ENCODE data around the gene PTPRA. TPM values are rescaled to one million over a fixed set of nuclear protein-coding genes. Genes with fewer than 3 reads are reported as not detected.

The PTPRA gene
- total RNA-seq, 4 donors from 2014 or later, result 73.4 to 110 (median 93.1) TPM

DNA sequence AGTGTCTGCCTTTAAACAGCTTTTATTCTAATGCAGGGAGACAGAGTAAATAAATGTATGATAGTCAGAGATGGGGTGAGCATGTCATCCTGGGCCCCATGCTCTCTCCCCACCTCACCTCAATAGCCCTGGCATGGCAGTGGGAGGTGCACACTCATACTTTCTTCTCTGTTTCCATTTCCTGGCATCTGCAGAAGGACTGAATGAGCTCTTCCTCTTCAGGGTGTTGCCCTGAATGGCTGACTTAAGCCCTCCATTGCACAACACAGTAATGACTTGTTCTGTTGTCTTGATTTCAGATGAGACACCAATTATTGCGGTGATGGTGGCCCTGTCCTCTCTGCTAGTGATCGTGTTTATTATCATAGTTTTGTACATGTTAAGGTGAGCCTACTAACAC lies 113.2 kb downstream of the PTPRA start:
- WGBS, 2 donors, result 88 to 93% methylated on average over 2 of the region's 2 CpGs
- no peak for TF ChIP-seq POLR2A (IDR thresholded peaks at IDR 0.05)
- TF ChIP-seq, protein P1, sequence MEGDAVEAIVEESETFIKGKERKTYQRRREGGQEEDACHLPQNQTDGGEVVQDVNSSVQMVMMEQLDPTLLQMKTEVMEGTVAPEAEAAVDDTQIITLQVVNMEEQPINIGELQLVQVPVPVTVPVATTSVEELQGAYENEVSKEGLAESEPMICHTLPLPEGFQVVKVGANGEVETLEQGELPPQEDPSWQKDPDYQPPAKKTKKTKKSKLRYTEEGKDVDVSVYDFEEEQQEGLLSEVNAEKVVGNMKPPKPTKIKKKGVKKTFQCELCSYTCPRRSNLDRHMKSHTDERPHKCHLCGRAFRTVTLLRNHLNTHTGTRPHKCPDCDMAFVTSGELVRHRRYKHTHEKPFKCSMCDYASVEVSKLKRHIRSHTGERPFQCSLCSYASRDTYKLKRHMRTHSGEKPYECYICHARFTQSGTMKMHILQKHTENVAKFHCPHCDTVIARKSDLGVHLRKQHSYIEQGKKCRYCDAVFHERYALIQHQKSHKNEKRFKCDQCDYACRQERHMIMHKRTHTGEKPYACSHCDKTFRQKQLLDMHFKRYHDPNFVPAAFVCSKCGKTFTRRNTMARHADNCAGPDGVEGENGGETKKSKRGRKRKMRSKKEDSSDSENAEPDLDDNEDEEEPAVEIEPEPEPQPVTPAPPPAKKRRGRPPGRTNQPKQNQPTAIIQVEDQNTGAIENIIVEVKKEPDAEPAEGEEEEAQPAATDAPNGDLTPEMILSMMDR (IDR thresholded peaks at IDR 0.05), result no peak
- Histone ChIP-seq H3K4me1 (peaks cover 7 to 8% of the 10 kb centered on the region in 2 donors), H3K27ac (no peak overlapping the region), H3K9me3 (no peaks in the 10 kb centered on the region), H3K4me3 (replicated peaks in 1 of 3) (no peak overlapping the region), H3K36me3 (peaks cover 18 to 33% of the 10 kb centered on the region in 2 donors), H3K27me3 (no peaks in the 10 kb centered on the region)
- intact Hi-C loops (cut with DNase I), result no loop called here
- DNase-seq, result no peak

DNA sequence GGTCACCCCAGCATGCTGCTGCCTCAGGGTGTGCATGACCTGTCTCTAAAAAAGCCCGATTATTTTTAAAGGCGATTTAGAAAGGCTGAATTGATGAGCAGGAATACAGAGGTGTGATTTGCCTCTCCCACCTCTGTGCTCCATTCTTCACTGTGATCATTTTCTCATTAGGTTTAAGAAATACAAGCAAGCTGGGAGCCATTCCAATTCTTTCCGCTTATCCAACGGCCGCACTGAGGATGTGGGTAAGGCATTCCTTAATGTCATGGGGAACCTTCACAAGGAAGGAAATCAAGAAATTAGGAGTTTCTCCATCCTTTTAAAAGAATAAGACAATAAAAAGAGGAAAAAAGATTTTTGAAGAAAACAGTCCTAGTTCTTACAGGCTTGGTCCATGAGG lies 114.6 kb downstream of the PTPRA start:
- WGBS, 2 donors, result 91 to 94% methylated on average over 5 of the region's 5 CpGs

GRCh38 chr20:2991532-2991931 lies 118.3 kb downstream of the PTPRA start:
- peaks cover 22 to 37% of the 10 kb centered on the region in 2 donors for H3K36me3 ChIP-seq
- TF ChIP-seq POLR2A (IDR thresholded peaks at IDR 0.05), result no peak
- TF ChIP-seq, protein P1 (IDR thresholded peaks at IDR 0.05), result no peak
- no peak overlapping the region for H3K27ac ChIP-seq
- DNase-seq, result no peak
- no peaks in the 10 kb centered on the region for H3K27me3 ChIP-seq
- no peak overlapping the region for H3K4me3 ChIP-seq (replicated peaks in 1 of 3)
- no peaks in the 10 kb centered on the region for H3K4me1 ChIP-seq
- H3K9me3 ChIP-seq, result no peaks in the 10 kb centered on the region
- intact Hi-C loops (cut with DNase I), result loop anchor here (10.0 kb wide), 1 partner anchor 287 kb away; no protein-coding TSS in a partner anchor
- WGBS, 2 donors, result 70 to 79% methylated on average over 5 of the region's 5 CpGs

More for the DNA sequence above, 114.6 kb downstream of the PTPRA start:
- no peak for TF ChIP-seq POLR2A (IDR thresholded peaks at IDR 0.05)
- TF ChIP-seq, protein P1 (IDR thresholded peaks at IDR 0.05), result no peak
- peaks cover 18 to 33% of the 10 kb centered on the region in 2 donors for H3K36me3 ChIP-seq
- no peaks in the 10 kb centered on the region for H3K27me3 ChIP-seq
- DNase-seq, result no peak
- intact Hi-C loops (cut with DNase I), result no loop called here
- H3K9me3 ChIP-seq, result no peaks in the 10 kb centered on the region
- H3K27ac ChIP-seq, result no peak overlapping the region
- no peak overlapping the region for H3K4me3 ChIP-seq (replicated peaks in 1 of 3)
- H3K4me1 ChIP-seq, result peaks cover 7 to 8% of the 10 kb centered on the region in 2 donors

DNA sequence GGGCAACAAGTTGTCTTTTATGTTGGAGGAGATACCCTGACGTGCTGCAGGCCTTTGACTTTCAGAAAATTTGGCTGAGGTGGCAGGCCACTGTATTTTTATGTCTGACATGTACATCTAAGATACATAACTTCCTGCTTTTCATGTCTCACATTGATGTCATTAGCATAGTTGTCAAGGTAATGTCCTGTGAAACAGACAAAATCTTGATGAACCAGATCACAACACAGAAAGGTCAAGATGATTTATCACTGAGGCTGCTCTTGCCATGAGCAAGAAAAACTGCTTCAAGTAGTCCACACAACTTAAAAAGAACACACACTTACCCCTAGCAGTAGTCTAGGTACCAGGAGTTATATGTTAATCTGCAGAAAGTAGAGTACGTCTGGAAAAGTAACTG lies 120.0 kb downstream of the PTPRA start:
- peaks cover 16 to 25% of the 10 kb centered on the region in 2 donors for H3K36me3 ChIP-seq
- H3K9me3 ChIP-seq, result no peaks in the 10 kb centered on the region
- intact Hi-C loops (cut with DNase I), result loop anchor here (10.0 kb wide), 1 partner anchor 288 kb away; no protein-coding TSS in a partner anchor
- no peaks in the 10 kb centered on the region for H3K27me3 ChIP-seq
- TF ChIP-seq POLR2A (IDR thresholded peaks at IDR 0.05), result no peak
- TF ChIP-seq, protein P1 (IDR thresholded peaks at IDR 0.05), result no peak
- no peak overlapping the region for H3K4me3 ChIP-seq (replicated peaks in 1 of 3)
- DNase-seq, result no peak
- no peak overlapping the region for H3K27ac ChIP-seq
- no peaks in the 10 kb centered on the region for H3K4me1 ChIP-seq
- 92 to 97% methylated on average over 2 of the region's 2 CpGs for WGBS, 2 donors

GRCh38 chr20:2995796-2996195 lies 122.5 kb downstream of the PTPRA start:
- WGBS, 2 donors, result 86 to 96% methylated on average over 2 of the region's 2 CpGs
- H3K27ac ChIP-seq, result no peak overlapping the region
- no peaks in the 10 kb centered on the region for H3K4me1 ChIP-seq
- no peaks in the 10 kb centered on the region for H3K9me3 ChIP-seq
- intact Hi-C loops (cut with DNase I), result loop anchor here (5.0 to 10.0 kb wide), 2 partner anchors 133 to 291 kb away; no protein-coding TSS in a partner anchor
- peaks cover 4% of the 10 kb centered on the region in 2 donors for H3K36me3 ChIP-seq
- no peaks in the 10 kb centered on the region for H3K27me3 ChIP-seq
- TF ChIP-seq POLR2A (IDR thresholded peaks at IDR 0.05), result no peak
- TF ChIP-seq, protein P1 (IDR thresholded peaks at IDR 0.05), result no peak
- no peak overlapping the region for H3K4me3 ChIP-seq (replicated peaks in 1 of 3)
- no peak for DNase-seq

All from thyroid gland (tissue), 4 donors.